Parathyroid adenoma (tissue), 2 donors: ENCODE measurements around the gene DLGAP1.

Source experiments
- H2AFZ ChIP-seq: fragments of 300-600 bp; sonication (generic); one replicate; pipeline ENCODE4 v1.7.0; 2017; ENCODE audit warnings: antibody characterized with exemption, mild to moderate bottlenecking
- H3K27ac ChIP-seq: fragments of 300-600 bp; sonication (generic); one replicate; pipeline ENCODE4 v1.7.0; 2017
- H3K27me3 ChIP-seq: fragments of 300-600 bp; sonication (generic); one replicate; pipeline ENCODE4 v1.7.0; 2017; ENCODE audit warnings: low read length; ENCODE audit not compliant: control insufficient read depth, insufficient read depth
- H3K36me3 ChIP-seq: fragments of 300-600 bp; sonication (generic); one replicate; pipeline ENCODE4 v1.7.0; 2017; ENCODE audit warnings: low read length; ENCODE audit not compliant: control insufficient read depth, insufficient read depth
- H3K4me1 ChIP-seq: fragments of 300-600 bp; sonication (generic); one replicate; pipeline ENCODE4 v1.7.0; 2017; ENCODE audit warnings: control low read depth
- H3K4me2 ChIP-seq: fragments of 300-600 bp; sonication (generic); one replicate; pipeline ENCODE4 v1.7.0; 2017; ENCODE audit warnings: low read length
- H3K4me3 ChIP-seq: fragments of 300-600 bp; sonication (generic); one replicate; pipeline ENCODE4 v1.7.0; 2017; ENCODE audit warnings: low read depth, low read length
- H3K79me2 ChIP-seq: fragments of 300-600 bp; sonication (generic); one replicate; pipeline ENCODE4 v1.7.0; 2017; ENCODE audit warnings: control low read depth
- H3K9ac ChIP-seq: fragments of 300-600 bp; sonication (generic); one replicate; pipeline ENCODE4 v1.7.0; 2017; ENCODE audit warnings: mild to moderate bottlenecking
- H3K9me3 ChIP-seq: fragments of 300-600 bp; sonication (generic); one replicate; pipeline ENCODE4 v1.7.0; 2017; ENCODE audit warnings: low read length; ENCODE audit not compliant: control insufficient read depth
- TF ChIP-seq, protein P1 (sequence below): fragments of 300-600 bp; sonication (generic); IDR thresholded peaks from one replicate; pipeline ENCODE4 v1.7.0; 2017; ENCODE audit warnings: antibody characterized with exemption, mild to moderate bottlenecking
- donor health status: primary hyperparathyroidism.

The DLGAP1 gene

DNA sequence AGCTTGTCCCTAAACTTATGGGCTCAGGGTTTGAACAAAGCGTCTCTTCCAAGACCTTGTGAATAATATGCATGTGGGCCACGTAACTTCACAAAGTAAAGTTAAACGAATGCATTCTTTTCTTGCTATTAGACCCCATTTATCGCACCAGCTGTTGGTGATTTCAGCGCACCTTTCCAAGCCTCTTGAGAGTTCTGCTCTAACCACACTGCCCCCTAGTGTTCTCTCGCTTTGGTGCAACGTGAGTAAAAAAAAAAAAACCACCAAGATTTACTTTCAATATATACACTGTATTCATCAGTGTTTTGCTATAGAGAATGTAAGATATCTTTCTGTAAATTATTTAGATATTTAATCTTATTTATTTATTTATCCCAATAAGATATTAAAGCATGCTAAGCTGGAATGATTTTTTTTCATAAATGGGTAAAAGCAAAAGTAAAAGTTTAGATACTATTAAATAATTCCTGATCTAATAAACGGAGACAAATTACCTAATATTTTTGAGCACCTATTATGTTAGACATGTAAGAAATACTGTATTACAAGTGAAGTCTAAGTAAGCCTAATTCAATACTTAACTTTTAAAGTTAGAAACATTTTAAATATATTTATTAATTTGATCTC, 459.5 kb downstream of the DLGAP1 start:
- no peaks in the 10 kb centered on the region for H3K4me1 ChIP-seq
- TF ChIP-seq, protein P1, sequence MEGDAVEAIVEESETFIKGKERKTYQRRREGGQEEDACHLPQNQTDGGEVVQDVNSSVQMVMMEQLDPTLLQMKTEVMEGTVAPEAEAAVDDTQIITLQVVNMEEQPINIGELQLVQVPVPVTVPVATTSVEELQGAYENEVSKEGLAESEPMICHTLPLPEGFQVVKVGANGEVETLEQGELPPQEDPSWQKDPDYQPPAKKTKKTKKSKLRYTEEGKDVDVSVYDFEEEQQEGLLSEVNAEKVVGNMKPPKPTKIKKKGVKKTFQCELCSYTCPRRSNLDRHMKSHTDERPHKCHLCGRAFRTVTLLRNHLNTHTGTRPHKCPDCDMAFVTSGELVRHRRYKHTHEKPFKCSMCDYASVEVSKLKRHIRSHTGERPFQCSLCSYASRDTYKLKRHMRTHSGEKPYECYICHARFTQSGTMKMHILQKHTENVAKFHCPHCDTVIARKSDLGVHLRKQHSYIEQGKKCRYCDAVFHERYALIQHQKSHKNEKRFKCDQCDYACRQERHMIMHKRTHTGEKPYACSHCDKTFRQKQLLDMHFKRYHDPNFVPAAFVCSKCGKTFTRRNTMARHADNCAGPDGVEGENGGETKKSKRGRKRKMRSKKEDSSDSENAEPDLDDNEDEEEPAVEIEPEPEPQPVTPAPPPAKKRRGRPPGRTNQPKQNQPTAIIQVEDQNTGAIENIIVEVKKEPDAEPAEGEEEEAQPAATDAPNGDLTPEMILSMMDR = peak; percentile 63
- no peak overlapping the region for H2AFZ ChIP-seq
- no peak overlapping the region for H3K4me2 ChIP-seq
- no peaks in the 10 kb centered on the region for H3K9me3 ChIP-seq
- H3K4me3 ChIP-seq = no peak overlapping the region
- H3K27me3 ChIP-seq = no peaks in the 10 kb centered on the region
- no peak overlapping the region for H3K9ac ChIP-seq
- no peak overlapping the region for H3K27ac ChIP-seq
- H3K79me2 ChIP-seq = no peaks in the 10 kb centered on the region
- no peaks in the 10 kb centered on the region for H3K36me3 ChIP-seq

DNA sequence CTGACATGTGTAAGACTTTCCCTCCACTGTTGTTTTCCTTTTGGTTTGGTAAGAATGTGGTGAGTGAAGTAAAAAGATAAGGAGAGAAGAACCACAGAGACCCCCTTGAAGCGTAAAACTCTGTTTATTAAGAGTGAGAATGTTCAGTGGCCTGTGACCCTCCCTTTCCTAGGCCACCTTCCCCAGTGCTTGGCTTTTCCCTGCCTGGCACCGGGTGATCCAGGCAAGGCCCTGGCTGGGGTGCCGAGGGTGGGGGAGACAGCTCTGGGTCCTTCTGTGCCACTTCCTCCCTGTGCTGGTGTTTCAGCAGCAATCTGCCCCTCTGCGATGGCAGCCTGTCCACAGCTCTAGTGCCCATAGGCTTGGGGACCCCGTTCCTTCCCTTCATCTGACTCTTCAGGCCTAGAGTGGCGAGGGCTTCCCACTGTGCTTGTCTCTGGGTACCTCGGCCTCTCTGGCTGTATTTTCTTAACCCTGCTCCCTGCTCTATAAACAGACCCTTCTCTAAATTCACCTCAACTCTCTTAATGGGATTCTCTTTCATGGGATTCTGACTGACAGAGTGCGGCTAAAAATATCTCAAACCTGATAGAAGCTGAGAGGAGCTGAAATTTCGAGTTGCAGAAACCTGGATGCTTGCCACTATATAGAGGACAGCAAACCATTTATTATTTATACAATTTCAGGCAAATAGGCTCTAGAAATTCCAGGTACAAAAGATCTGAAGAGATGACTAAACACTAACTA, 461.0 kb downstream of the DLGAP1 start:
- Histone ChIP-seq H2AFZ (no peak overlapping the region), H3K4me3 (no peak overlapping the region), H3K27ac (no peak overlapping the region), H3K79me2 (no peaks in the 10 kb centered on the region), H3K36me3 (no peaks in the 10 kb centered on the region), H3K4me2 (no peak overlapping the region), H3K27me3 (no peaks in the 10 kb centered on the region), H3K9ac (no peak overlapping the region), H3K4me1 (no peaks in the 10 kb centered on the region), H3K9me3 (no peaks in the 10 kb centered on the region)
- TF ChIP-seq, protein P1 = no peak

DNA sequence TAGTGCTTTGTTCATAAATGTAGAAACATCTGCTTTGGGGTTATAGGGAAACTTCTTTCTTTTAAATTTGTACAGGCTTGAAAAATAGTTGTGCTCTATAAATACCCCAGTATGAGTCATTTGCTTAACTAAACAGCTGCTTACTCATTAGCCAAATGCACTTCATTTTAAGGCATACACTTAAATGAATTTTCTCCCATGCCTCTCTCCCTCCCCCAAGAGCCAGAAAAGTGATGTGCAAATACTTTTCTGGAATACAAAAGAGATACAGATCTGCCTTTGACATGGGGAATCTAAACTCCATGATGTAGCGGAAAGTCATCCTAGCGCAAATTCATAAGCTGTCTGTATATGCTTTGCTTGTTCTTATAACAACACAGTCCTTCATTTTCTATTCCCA, 469.4 kb downstream of the DLGAP1 start:
- H3K4me1 ChIP-seq = no peaks in the 10 kb centered on the region
- no peak overlapping the region for H2AFZ ChIP-seq
- no peak overlapping the region for H3K4me3 ChIP-seq
- H3K4me2 ChIP-seq = no peak overlapping the region
- no peaks in the 10 kb centered on the region for H3K9me3 ChIP-seq
- no peaks in the 10 kb centered on the region for H3K79me2 ChIP-seq
- no peak overlapping the region for H3K27ac ChIP-seq
- TF ChIP-seq, protein P1 = no peak
- H3K9ac ChIP-seq = no peak overlapping the region
- H3K27me3 ChIP-seq = no peaks in the 10 kb centered on the region
- no peaks in the 10 kb centered on the region for H3K36me3 ChIP-seq

DNA sequence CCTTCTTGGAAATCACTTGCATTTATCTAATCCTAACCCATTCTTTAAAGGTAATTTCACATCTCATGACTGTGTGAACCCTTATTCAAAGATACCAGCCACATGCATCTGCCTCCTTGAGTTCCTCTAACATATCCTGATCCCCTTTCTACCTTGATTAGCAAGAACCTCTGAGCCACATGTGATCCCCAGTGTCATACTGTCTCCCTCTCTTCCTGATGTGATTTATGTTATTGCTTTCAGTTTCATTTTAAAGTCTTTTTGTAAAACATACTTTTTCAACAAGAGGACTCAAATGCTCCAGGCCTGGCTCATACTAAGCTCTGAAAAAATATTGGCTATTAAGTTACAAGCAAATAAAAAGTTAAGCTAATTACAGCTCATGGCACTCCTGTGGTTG, 470.1 kb downstream of the DLGAP1 start:
- H3K4me3 ChIP-seq = no peak overlapping the region
- H3K27ac ChIP-seq = no peak overlapping the region
- no peak overlapping the region for H2AFZ ChIP-seq
- H3K36me3 ChIP-seq = no peaks in the 10 kb centered on the region
- no peak overlapping the region for H3K4me2 ChIP-seq
- H3K27me3 ChIP-seq = no peaks in the 10 kb centered on the region
- no peaks in the 10 kb centered on the region for H3K9me3 ChIP-seq
- TF ChIP-seq, protein P1 = no peak
- H3K9ac ChIP-seq = no peak overlapping the region
- no peaks in the 10 kb centered on the region for H3K4me1 ChIP-seq
- H3K79me2 ChIP-seq = no peaks in the 10 kb centered on the region
